Neural cell (in vitro differentiated cells): ENCODE data around the gene CELF4. TPM values are rescaled to one million over a fixed set of nuclear protein-coding genes. Genes with fewer than 3 reads are reported as not detected.
A peak's percentile ranks its signal among the peaks of the same experiment; 100 is the strongest.

Experiments
- H2AFZ ChIP-seq: fragments of 200-600, 300-800 bp; sonication (generic), shearing (Covaris generic); 2 replicates; pipeline ENCODE4 v1.6.0; 2014; ENCODE audit warnings: low read depth, mild to moderate bottlenecking, antibody characterized with exemption, low read length, moderate library complexity
- H3F3A ChIP-seq: fragments of 200-600 bp; shearing (Covaris generic); 2 replicates; pipeline ENCODE4 v1.6.1; 2016; ENCODE audit warnings: mild to moderate bottlenecking, moderate library complexity, mixed read lengths, antibody characterized with exemption, low read length; ENCODE audit not compliant: insufficient read depth, poor library complexity, severe bottlenecking
- H3K27ac ChIP-seq: fragments of 200-600, 300-800 bp; sonication (generic), shearing (Covaris generic); 2 replicates; pipeline ENCODE4 v1.5.1; 2014; ENCODE audit warnings: mild to moderate bottlenecking, low read length, moderate library complexity
- H3K27me3 ChIP-seq: fragments of 300-800, 200-600 bp; sonication (generic), shearing (Covaris generic); 2 replicates; pipeline ENCODE4 v1.6.0; 2014; ENCODE audit warnings: mild to moderate bottlenecking, low read depth, low read length, moderate library complexity; ENCODE audit not compliant: insufficient read depth
- H3K36me3 ChIP-seq: fragments of 300-800, 200-600 bp; sonication (generic), shearing (Covaris generic); 2 replicates; pipeline ENCODE4 v1.5.1; 2014; ENCODE audit warnings: mild to moderate bottlenecking, antibody characterized with exemption, low read length, moderate library complexity; ENCODE audit not compliant: insufficient read depth
- H3K4me2 ChIP-seq: fragments of 300-800, 200-600 bp; sonication (generic), shearing (Covaris generic); 2 replicates; pipeline ENCODE4 v1.6.0; 2014; ENCODE audit warnings: mild to moderate bottlenecking, low read length
- H3K4me3 ChIP-seq: fragments of 300-800, 200-600 bp; sonication (generic), shearing (Covaris generic); 2 replicates; pipeline ENCODE4 v1.5.1; 2014; ENCODE audit warnings: mild to moderate bottlenecking, low read length, moderate library complexity
- H3K79me2 ChIP-seq: fragments of 200-600 bp; shearing (Covaris generic); replicated peaks from 2 replicates; pipeline ENCODE4 v1.6.0; 2014; ENCODE audit warnings: mild to moderate bottlenecking, low read length, moderate library complexity; ENCODE audit not compliant: insufficient read depth
- H3K9ac ChIP-seq: fragments of 300-800, 200-600 bp; sonication (generic), shearing (Covaris generic); 2 replicates; pipeline ENCODE4 v1.6.1; 2016; ENCODE audit warnings: mild to moderate bottlenecking, low read length, mixed read lengths
- H3K9me2 ChIP-seq: fragments of 200-600 bp; shearing (Covaris generic); 2 replicates; pipeline ENCODE4 v1.6.1; 2016; ENCODE audit warnings: mild to moderate bottlenecking, low read length, mixed read lengths; ENCODE audit not compliant: insufficient read depth
- H3K9me3 ChIP-seq: fragments of 200-600, 300-800 bp; sonication (generic), shearing (Covaris generic); 2 replicates; pipeline ENCODE4 v1.6.1; 2016; ENCODE audit warnings: mild to moderate bottlenecking, mixed run types, low read length, moderate library complexity, mixed read lengths
- H4K20me1 ChIP-seq: fragments of 200-600 bp; shearing (Covaris generic); 2 replicates; pipeline ENCODE4 v1.6.1; 2016; ENCODE audit warnings: mild to moderate bottlenecking, mixed run types; ENCODE audit not compliant: insufficient read depth
- CTCF ChIP-seq: fragments of 450-650 bp; IDR thresholded peaks from 2 replicates; pipeline ENCODE4 v1.5.1; 2014; ENCODE audit warnings: antibody characterized with exemption, mild to moderate bottlenecking, moderate library complexity; ENCODE audit not compliant: poor library complexity, severe bottlenecking
- EP300 ChIP-seq: fragments of 450-650 bp; conservative IDR thresholded peaks from 2 replicates; pipeline ENCODE4 v1.6.1; 2014; ENCODE audit warnings: antibody characterized with exemption, mild to moderate bottlenecking, moderate library complexity; ENCODE audit not compliant: poor library complexity, severe bottlenecking
- EZH2 ChIP-seq: fragments of 200-600, 300-800 bp; shearing (Covaris generic), sonication (generic); IDR thresholded peaks from 2 replicates; pipeline ENCODE4 v1.6.1; 2014; ENCODE audit warnings: antibody characterized with exemption, low read length, borderline replicate concordance, mild to moderate bottlenecking; ENCODE audit not compliant: insufficient read depth, poor library complexity, severe bottlenecking
- MXI1 ChIP-seq: fragments of 450-650 bp; conservative IDR thresholded peaks from 2 replicates; pipeline ENCODE4 v1.6.1; 2014; ENCODE audit warnings: antibody characterized with exemption, mild to moderate bottlenecking; ENCODE audit not compliant: poor library complexity, severe bottlenecking
- POLR2AphosphoS5 ChIP-seq: IDR thresholded peaks from 2 replicates; pipeline ENCODE4 v1.6.1; 2012
- RAD21 ChIP-seq: fragments of 450-650 bp; conservative IDR thresholded peaks from 2 replicates; pipeline ENCODE4 v1.6.1; 2014; ENCODE audit warnings: antibody characterized with exemption, mild to moderate bottlenecking, moderate library complexity
- REST ChIP-seq: IDR thresholded peaks from 2 replicates; pipeline ENCODE4 v1.6.1; 2012; ENCODE audit warnings: borderline replicate concordance
- SMC3 ChIP-seq: fragments of 450-650 bp; conservative IDR thresholded peaks from 2 replicates; pipeline ENCODE4 v1.6.1; 2014; ENCODE audit warnings: antibody characterized with exemption, mild to moderate bottlenecking, moderate library complexity; ENCODE audit not compliant: poor library complexity
- TAF1 ChIP-seq: IDR thresholded peaks from 2 replicates; pipeline ENCODE4 v1.6.1; 2012; ENCODE audit warnings: low read depth
- polyA plus RNA-seq: library from polyadenylated mRNA; depleted of rRNA; stranded (reverse); fragments of >200 nt; gene quantifications from 2 replicates; pipeline ENCODE4 v1.2.3, GENCODE V29; 2014

Gene CELF4
- polyA plus RNA-seq, 1 donor from 2014 or later = 191 TPM

GRCh38 chr18:37575646-37576045 lies 10.0 kb upstream of the CELF4 start:
- Histone ChIP-seq H3K9me3 (no peaks in the 10 kb centered on the region), H4K20me1 (no peaks in the 10 kb centered on the region), H3K36me3 (no peaks in the 10 kb centered on the region), H3K27ac (peak overlapping the region; percentile 13), H3K79me2 (peaks cover 3% of the 10 kb centered on the region), H3K4me2 (no peak overlapping the region), H3K4me3 (no peak overlapping the region), H2AFZ (no peak overlapping the region), H3K9ac (no peak overlapping the region), H3K9me2 (no peaks in the 10 kb centered on the region), H3K27me3 (no peaks in the 10 kb centered on the region), H3F3A (no peaks in the 10 kb centered on the region)
- TF ChIP-seq EP300 (peak; percentile 54), POLR2AphosphoS5 (peak; percentile 76), SMC3 (no peak)

- no peak overlapping the region for H3K27ac ChIP-seq
- H4K20me1 ChIP-seq = no peaks in the 10 kb centered on the region
- H3K79me2 ChIP-seq = peaks cover 10% of the 10 kb centered on the region
- H3K9me3 ChIP-seq = no peaks in the 10 kb centered on the region
- no peak overlapping the region for H2AFZ ChIP-seq
- no peaks in the 10 kb centered on the region for H3F3A ChIP-seq
- H3K9me2 ChIP-seq = no peaks in the 10 kb centered on the region
- TF ChIP-seq REST (no peak), EZH2 (no peak), MXI1 (no peak), TAF1 (no peak), SMC3 (no peak), CTCF (no peak)
- no peak overlapping the region for H3K9ac ChIP-seq
- no peak overlapping the region for H3K4me3 ChIP-seq
- H3K36me3 ChIP-seq = no peaks in the 10 kb centered on the region
- no peaks in the 10 kb centered on the region for H3K27me3 ChIP-seq
- no peak overlapping the region for H3K4me2 ChIP-seq
These were observed 8.5 kb upstream of the CELF4 start for GRCh38 chr18:37574113-37574512.

GRCh38 chr18:37572736-37573135 lies 7.1 kb upstream of the CELF4 start:
- H3K4me2 ChIP-seq = no peak overlapping the region
- no peaks in the 10 kb centered on the region for H3K9me3 ChIP-seq
- H3K36me3 ChIP-seq = no peaks in the 10 kb centered on the region
- no peak overlapping the region for H3K4me3 ChIP-seq
- no peaks in the 10 kb centered on the region for H3K9me2 ChIP-seq
- H3K27me3 ChIP-seq = peaks cover 8% of the 10 kb centered on the region
- TF ChIP-seq SMC3 (no peak), EZH2 (no peak), RAD21 (no peak), CTCF (no peak), POLR2AphosphoS5 (no peak), TAF1 (no peak), REST (no peak), MXI1 (no peak), EP300 (no peak)
- H3K9ac ChIP-seq = no peak overlapping the region
- no peak overlapping the region for H3K27ac ChIP-seq
- H3K79me2 ChIP-seq = peaks cover 24% of the 10 kb centered on the region
- H4K20me1 ChIP-seq = no peaks in the 10 kb centered on the region
- no peak overlapping the region for H2AFZ ChIP-seq
- no peaks in the 10 kb centered on the region for H3F3A ChIP-seq
